ENCODE measurements around the gene FOXN3. TPM values are rescaled to one million over a fixed set of nuclear protein-coding genes. Genes with fewer than 3 reads are reported as not detected.
A peak's percentile ranks its signal among the peaks of the same experiment; 100 is the strongest.

Gene FOXN3
- total and polyA plus RNA-seq, 10 of the 15 experiments (the other 5 are each of a cell fraction or from before 2014, with no cell fraction given), result 4.5 to 68.9 (median 29.7) TPM

- TF ChIP-seq SKIL (IDR thresholded peaks at IDR 0.05; ENCODE audit: low read depth, poor library complexity, severe bottlenecking) (peak; percentile 71), GABPA (IDR thresholded peaks at IDR 0.05; ENCODE audit: low read depth) (no peak), SREBF1 (IDR thresholded peaks at IDR 0.05; ENCODE audit: low read length) (no peak), NFXL1 (IDR thresholded peaks at IDR 0.05; ENCODE audit: borderline replicate concordance) (no peak), MTA3 (IDR thresholded peaks at IDR 0.05; ENCODE audit: borderline replicate concordance, low read length) (peak; percentile 80; the same call in 1 of the 2 replicates), BRCA1 (IDR thresholded peaks at IDR 0.05; ENCODE audit: low read depth, low read length) (no peak), BACH1 (IDR thresholded peaks at IDR 0.05; ENCODE audit: borderline replicate concordance) (no peak), IKZF1 (conservative IDR thresholded peaks at IDR 0.05) (peak; percentile 67), TARDBP (IDR thresholded peaks at IDR 0.05; ENCODE audit: borderline replicate concordance) (no peak), ZNF217 (IDR thresholded peaks at IDR 0.05) (no peak), TCF12 (IDR thresholded peaks at IDR 0.05; ENCODE audit: low read depth, low read length) (peak; percentile 58; the same call in 1 of the 2 replicates), ZBTB4 (CRISPR knock-in tag; IDR thresholded peaks at IDR 0.05) (no peak), CEBPB (IDR thresholded peaks at IDR 0.05; ENCODE audit: borderline replicate concordance in 1 of 2, low read depth in 2 of 2, low read length in 2 of 2) (no peak), GATAD2B (conservative IDR thresholded peaks at IDR 0.05; ENCODE audit: low read depth) (no peak), MEF2A (IDR thresholded peaks at IDR 0.05; ENCODE audit: insufficient read depth, low read depth, low read length) (0 out of 2 replicates have a peak, but pooled peaks have one; percentile 19), FOXM1 (IDR thresholded peaks at IDR 0.05; ENCODE audit: low read depth, low read length) (peak; percentile 55), CHD1 (IDR thresholded peaks at IDR 0.05; ENCODE audit: low read depth, low read length) (no peak)
Measured at GRCh38 chr14:89425931-89426330, 8.9 kb upstream of the FOXN3 start (continued).
